Peyer's patch (tissue), 4 donors: ENCODE data around the gene SLC35F4.

Experiments used
- POLR2A ChIP-seq, 2 donors: fragments of 450-650 bp; IDR thresholded peaks; one replicate each; pipeline ENCODE4 v1.5.1; 2017; ENCODE audit warnings: antibody characterized with exemption in 2 of 2, mild to moderate bottlenecking in 2 of 2, moderate library complexity in 2 of 2
- TF ChIP-seq, protein P1 (sequence below), 6 experiments: fragments of 450-650 bp in 4 of 6; fragments of 200-600 bp in 2 of 6; sonication (generic) in 1 of 6; IDR thresholded peaks; one replicate each; pipeline ENCODE4 v1.5.1; 2017 to 2019; ENCODE audit warnings: antibody characterized with exemption in 6 of 6, mild to moderate bottlenecking in 3 of 6, moderate library complexity in 1 of 6

DNA sequence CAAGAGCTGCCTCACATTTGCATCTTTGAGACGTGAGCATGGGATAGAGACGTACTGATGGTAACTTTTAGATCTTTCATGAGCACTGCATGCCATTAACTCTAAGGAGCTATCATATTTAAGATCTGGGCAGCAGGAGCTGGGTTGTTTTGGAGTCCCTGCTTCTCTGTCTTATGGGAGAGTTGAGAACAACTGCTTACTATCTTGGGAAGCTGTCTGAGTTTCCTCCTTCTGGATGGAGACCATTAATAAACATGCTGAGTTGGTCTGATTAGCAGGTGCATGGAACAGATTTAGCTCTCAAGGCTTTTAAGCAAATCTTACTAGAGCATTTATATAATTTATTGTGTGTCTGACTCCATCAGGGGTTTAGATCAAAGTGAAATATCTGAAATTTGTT lies 252.9 kb downstream of the SLC35F4 start:
- TF ChIP-seq, protein P1, sequence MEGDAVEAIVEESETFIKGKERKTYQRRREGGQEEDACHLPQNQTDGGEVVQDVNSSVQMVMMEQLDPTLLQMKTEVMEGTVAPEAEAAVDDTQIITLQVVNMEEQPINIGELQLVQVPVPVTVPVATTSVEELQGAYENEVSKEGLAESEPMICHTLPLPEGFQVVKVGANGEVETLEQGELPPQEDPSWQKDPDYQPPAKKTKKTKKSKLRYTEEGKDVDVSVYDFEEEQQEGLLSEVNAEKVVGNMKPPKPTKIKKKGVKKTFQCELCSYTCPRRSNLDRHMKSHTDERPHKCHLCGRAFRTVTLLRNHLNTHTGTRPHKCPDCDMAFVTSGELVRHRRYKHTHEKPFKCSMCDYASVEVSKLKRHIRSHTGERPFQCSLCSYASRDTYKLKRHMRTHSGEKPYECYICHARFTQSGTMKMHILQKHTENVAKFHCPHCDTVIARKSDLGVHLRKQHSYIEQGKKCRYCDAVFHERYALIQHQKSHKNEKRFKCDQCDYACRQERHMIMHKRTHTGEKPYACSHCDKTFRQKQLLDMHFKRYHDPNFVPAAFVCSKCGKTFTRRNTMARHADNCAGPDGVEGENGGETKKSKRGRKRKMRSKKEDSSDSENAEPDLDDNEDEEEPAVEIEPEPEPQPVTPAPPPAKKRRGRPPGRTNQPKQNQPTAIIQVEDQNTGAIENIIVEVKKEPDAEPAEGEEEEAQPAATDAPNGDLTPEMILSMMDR (IDR thresholded peaks at IDR 0.05) = no peak
- no peak for TF ChIP-seq POLR2A (IDR thresholded peaks at IDR 0.05)
